A673 (cell line): Measurements from ENCODE around the gene UQCC3.

Experiments used
- EZH2 ChIP-seq: fragments of 200-600 bp; sonication (generic); IDR thresholded peaks from 2 replicates; pipeline ENCODE4 v1.6.1; 2017; ENCODE audit warnings: borderline replicate concordance, low read depth, mild to moderate bottlenecking, mixed read lengths, antibody characterized with exemption, low read length; ENCODE audit not compliant: poor library complexity, severe bottlenecking
- TF ChIP-seq, protein P1 (sequence below): fragments of 300-800, 200-600 bp; sonication (generic); conservative IDR thresholded peaks from 2 replicates; pipeline ENCODE4 v1.5.1; 2017; ENCODE audit warnings: low read depth, mild to moderate bottlenecking, antibody characterized with exemption, low read length, moderate library complexity, mixed read lengths

DNA sequence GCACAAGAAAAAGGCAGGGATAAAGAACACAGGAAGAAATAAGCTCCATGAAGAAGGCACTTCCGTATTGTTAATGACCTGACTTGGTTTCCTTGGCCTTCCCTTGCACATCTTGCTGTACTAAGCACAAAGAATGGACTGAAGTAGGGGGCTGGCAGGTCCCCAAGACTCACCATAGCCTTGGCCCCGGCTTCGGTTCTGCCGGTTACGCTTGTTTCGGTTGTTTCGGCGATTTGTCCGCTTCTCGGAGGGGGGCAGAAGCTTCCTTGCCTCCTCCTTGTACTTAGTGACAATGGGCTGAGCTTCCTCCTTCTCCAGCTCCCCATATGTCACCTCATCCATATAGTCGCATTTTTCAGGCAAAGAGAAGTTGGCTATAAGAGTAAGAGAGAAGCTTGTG, 45.3 kb downstream of the UQCC3 start:
- TF ChIP-seq, protein P1, sequence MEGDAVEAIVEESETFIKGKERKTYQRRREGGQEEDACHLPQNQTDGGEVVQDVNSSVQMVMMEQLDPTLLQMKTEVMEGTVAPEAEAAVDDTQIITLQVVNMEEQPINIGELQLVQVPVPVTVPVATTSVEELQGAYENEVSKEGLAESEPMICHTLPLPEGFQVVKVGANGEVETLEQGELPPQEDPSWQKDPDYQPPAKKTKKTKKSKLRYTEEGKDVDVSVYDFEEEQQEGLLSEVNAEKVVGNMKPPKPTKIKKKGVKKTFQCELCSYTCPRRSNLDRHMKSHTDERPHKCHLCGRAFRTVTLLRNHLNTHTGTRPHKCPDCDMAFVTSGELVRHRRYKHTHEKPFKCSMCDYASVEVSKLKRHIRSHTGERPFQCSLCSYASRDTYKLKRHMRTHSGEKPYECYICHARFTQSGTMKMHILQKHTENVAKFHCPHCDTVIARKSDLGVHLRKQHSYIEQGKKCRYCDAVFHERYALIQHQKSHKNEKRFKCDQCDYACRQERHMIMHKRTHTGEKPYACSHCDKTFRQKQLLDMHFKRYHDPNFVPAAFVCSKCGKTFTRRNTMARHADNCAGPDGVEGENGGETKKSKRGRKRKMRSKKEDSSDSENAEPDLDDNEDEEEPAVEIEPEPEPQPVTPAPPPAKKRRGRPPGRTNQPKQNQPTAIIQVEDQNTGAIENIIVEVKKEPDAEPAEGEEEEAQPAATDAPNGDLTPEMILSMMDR, result no peak
- TF ChIP-seq EZH2, result no peak
